Esophagus muscularis mucosa (tissue), 4 donors: ENCODE data around the gene PRELID1.

Experiments used
- CTCF ChIP-seq, 3 experiments: fragments of 200-600 bp in 2 of 3; fragments of 450-650 bp in 1 of 3; sonication (generic) in 2 of 3; IDR thresholded peaks; one replicate each; pipeline ENCODE4 v1.5.1; 2017 to 2019; ENCODE audit warnings: antibody characterized with exemption in 3 of 3, mild to moderate bottlenecking in 2 of 3, moderate library complexity in 1 of 3
- EP300 ChIP-seq: sonication (generic); formaldehyde crosslinking; IDR thresholded peaks from one replicate; pipeline ENCODE4 v1.6.1; 2017; ENCODE audit warnings: antibody characterized with exemption
- POLR2A ChIP-seq: fragments of 450-650 bp; IDR thresholded peaks from one replicate; pipeline ENCODE4 v1.6.1; 2017; ENCODE audit warnings: antibody characterized with exemption, moderate library complexity, mild to moderate bottlenecking, low read depth
- POLR2AphosphoS5 ChIP-seq, 2 donors: sonication (generic); formaldehyde crosslinking; IDR thresholded peaks; one replicate each; pipeline ENCODE4 v1.6.1; 2017; ENCODE audit warnings: antibody characterized with exemption in 2 of 2

DNA sequence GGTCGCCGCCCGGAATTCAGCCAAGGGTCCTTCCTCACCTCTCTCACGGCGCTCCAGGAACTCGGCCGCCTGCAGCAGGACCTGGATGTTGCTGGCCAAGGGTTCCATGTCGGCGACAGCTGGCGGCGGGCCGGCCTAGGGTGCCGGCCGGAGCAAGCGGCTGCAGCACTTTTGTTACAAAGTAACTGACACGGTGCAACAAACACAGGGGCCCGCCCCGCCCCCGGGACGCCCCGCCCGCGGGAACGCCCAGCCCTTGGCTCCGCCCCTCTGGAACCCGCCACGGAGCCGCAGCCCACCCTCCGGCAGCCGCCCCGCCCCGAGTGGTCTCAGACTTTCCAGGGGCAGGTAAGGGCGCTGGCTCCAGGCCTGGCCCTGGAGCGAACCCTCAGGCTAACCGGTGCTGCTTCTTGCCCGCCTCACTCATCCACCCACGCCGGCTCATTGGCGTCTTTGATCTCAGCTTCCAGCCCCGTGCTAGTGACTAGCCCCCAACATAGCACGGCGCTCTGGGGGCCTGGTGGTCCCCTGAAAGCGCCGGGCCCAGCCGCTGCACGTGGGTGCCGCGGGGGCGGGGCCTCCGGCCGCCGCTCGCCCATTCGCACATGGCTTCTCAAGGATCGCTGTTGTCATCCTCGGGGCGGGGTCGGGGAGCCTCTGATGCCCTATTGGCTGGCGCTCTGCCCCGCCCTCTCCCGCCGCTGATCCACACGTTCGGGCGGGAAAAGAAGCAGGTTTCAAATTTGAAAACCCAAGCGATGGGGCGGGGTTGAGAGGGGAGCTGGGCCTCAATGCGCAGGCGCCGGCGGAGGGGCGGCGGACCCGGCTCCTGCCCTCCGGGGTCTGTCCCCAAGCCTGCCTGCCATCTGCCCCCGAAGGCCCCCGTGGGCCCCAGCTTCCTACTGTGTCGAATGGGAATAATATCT, 8.4 kb downstream of the PRELID1 start, which contains the start of gene MXD3:
- TF ChIP-seq CTCF (IDR thresholded peaks at IDR 0.05) (no peak), POLR2AphosphoS5 (IDR thresholded peaks at IDR 0.05) (peak in 1 of 2 donors; percentile 63), POLR2A (no peak), EP300 (no peak)
